BJ (cell line): ENCODE results near the gene SSPN. TPM values are rescaled to one million over a fixed set of nuclear protein-coding genes. Genes with fewer than 3 reads are reported as not detected.

Experiments used
- CTCF ChIA-PET: fragments of 350-600 bp; formaldehyde crosslinking; extraction: SDS; loops from one replicate; lab custom pipeline; 2021; ENCODE audit warnings: antibody characterized with exemption, inconsistent platforms; lab: Yijun Ruan, JAX
- POLR2A ChIA-PET: fragments of 300-600 bp; sonication (Branson Sonifier 250); formaldehyde crosslinking; extraction: SDS; loops from one replicate; lab custom pipeline; 2021; ENCODE audit warnings: antibody characterized with exemption; lab: Charles Lee
- DNase-seq: peaks from one replicate; pipeline ENCODE4 v3.0.0-alpha.2; 2011; ENCODE audit warnings: low read depth
- H3K27me3 ChIP-seq: 2 replicates; pipeline ENCODE4 v1.6.0; 2011; ENCODE audit warnings: low read length; ENCODE audit not compliant: control insufficient read depth, insufficient read depth
- H3K36me3 ChIP-seq: 2 replicates; pipeline ENCODE4 v1.5.1; 2011; ENCODE audit warnings: low read length; ENCODE audit not compliant: control insufficient read depth, insufficient read depth
- H3K4me3 ChIP-seq: 2 replicates; pipeline ENCODE4 v1.5.1; 2011; ENCODE audit warnings: low read depth, mild to moderate bottlenecking, control low read depth, low read length
- polyA plus RNA-seq: library from polyadenylated mRNA; depleted of rRNA; stranded (reverse); fragments of >200 nt; gene quantifications from 2 replicates; pipeline ENCODE4 v1.2.3, GENCODE V29; 2011
- TF ChIP-seq, protein P1 (sequence below): IDR thresholded peaks from 2 replicates; pipeline ENCODE4 v1.5.1; 2011; ENCODE audit warnings: low read depth, mild to moderate bottlenecking, control low read depth, inconsistent platforms, low read length, moderate library complexity; ENCODE audit not compliant: insufficient read depth

The SSPN gene
- polyA plus RNA-seq, 1 experiment, result 37.6 TPM

DNA sequence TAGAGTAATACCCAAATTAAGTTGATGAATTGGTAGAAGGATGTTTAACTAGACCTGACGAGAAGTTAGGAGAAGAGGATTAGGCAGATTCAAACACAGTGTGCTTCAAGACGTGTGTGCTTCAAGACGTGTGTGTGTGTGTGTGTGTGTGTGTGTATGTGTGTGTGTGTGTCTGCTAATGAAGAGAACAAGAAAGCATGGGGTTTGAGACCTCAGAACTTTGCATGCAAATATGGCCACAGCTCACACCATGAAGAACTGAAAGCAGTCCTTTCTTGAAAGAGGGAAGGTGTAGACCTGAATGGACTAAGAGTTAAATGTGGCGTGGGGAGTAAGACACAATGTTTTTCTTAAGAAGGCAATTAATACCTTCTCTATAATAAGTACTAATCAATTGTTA, 32.5 kb upstream of the SSPN start:
- CTCF ChIA-PET, result interaction anchor here (0.9 kb wide), 1 partner anchor 29 kb away, joined by 4 read pairs; no protein-coding TSS in a partner anchor
- Histone ChIP-seq H3K4me3 (no peak overlapping the region), H3K27me3 (no peaks in the 10 kb centered on the region), H3K36me3 (no peaks in the 10 kb centered on the region)
- TF ChIP-seq, protein P1, sequence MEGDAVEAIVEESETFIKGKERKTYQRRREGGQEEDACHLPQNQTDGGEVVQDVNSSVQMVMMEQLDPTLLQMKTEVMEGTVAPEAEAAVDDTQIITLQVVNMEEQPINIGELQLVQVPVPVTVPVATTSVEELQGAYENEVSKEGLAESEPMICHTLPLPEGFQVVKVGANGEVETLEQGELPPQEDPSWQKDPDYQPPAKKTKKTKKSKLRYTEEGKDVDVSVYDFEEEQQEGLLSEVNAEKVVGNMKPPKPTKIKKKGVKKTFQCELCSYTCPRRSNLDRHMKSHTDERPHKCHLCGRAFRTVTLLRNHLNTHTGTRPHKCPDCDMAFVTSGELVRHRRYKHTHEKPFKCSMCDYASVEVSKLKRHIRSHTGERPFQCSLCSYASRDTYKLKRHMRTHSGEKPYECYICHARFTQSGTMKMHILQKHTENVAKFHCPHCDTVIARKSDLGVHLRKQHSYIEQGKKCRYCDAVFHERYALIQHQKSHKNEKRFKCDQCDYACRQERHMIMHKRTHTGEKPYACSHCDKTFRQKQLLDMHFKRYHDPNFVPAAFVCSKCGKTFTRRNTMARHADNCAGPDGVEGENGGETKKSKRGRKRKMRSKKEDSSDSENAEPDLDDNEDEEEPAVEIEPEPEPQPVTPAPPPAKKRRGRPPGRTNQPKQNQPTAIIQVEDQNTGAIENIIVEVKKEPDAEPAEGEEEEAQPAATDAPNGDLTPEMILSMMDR, result no peak
- no peak for DNase-seq
- POLR2A ChIA-PET, result no interaction called here

DNA sequence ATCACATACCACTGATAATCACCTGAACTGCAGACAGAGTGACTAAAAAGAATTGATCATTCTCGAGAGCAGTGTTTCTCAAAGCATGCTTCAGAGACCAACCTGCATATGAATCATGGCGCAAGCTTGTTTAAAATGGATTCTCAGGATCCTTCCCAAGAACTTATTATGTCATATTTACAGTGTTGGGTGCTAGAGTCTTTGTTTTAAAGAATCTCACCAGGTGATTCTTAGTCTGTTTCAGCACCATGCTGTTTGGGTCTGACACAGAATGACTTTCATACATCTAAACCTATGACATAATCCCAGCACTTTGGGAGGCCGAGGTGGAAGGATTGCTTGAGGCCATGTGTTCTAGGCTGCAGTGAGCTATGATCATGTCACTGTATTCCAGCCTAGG, 31.3 kb upstream of the SSPN start:
- Histone ChIP-seq H3K27me3 (no peaks in the 10 kb centered on the region), H3K36me3 (no peaks in the 10 kb centered on the region), H3K4me3 (no peak overlapping the region)
- DNase-seq, result no peak
- ChIA-PET POLR2A (no interaction called here), CTCF (interaction anchor here (0.9 to 2.2 kb wide), 2 partner anchors 10 to 15 kb away, joined by 3 to 5 read pairs; no protein-coding TSS in a partner anchor)
- TF ChIP-seq, protein P1, result no peak

DNA sequence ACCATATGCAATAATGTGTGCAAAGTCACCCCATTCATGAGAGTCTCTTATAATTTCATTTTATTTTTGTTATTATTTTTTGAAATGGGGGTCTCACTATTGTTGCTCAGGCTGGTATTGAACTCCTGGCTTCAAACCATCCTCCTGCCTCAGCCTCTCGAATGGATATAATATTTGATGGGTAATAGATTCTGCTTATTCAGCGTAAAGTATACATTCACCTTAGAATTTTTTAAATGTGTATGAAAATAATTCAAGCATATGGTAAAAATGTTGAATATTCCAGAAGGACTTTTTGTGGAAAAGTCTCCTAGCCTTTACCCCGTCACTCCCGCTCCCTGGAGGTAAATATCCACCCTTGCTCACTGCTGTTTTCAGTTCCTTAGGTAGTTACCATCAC, 23.4 kb upstream of the SSPN start:
- H3K27me3 ChIP-seq, result no peaks in the 10 kb centered on the region
- H3K4me3 ChIP-seq, result no peak overlapping the region
- TF ChIP-seq, protein P1, result no peak
- POLR2A ChIA-PET, result no interaction called here
- CTCF ChIA-PET, result no interaction called here
- no peaks in the 10 kb centered on the region for H3K36me3 ChIP-seq
- no peak for DNase-seq

DNA sequence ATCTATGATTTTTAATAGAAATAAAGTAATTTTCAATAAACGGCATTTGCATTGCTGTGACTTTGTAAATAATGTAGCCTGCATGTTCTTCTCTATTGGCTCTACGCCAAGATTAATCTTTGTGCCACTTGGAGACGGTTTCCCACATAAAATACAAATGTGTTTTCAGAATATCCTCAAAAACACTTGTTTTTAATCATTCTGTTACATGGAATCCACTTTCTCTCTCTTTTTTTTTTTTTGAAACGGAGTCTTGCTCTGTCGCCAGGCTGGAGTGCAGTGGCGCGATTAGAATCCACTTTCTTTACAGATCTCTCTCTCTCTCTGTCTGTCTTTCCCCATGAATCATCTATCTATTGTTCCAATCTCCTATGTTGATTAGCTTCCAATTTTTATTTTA, 22.8 kb upstream of the SSPN start:
- ChIA-PET POLR2A (no interaction called here), CTCF (no interaction called here)
- H3K4me3 ChIP-seq, result no peak overlapping the region
- TF ChIP-seq, protein P1, result no peak
- no peaks in the 10 kb centered on the region for H3K27me3 ChIP-seq
- DNase-seq, result no peak
- H3K36me3 ChIP-seq, result no peaks in the 10 kb centered on the region

DNA sequence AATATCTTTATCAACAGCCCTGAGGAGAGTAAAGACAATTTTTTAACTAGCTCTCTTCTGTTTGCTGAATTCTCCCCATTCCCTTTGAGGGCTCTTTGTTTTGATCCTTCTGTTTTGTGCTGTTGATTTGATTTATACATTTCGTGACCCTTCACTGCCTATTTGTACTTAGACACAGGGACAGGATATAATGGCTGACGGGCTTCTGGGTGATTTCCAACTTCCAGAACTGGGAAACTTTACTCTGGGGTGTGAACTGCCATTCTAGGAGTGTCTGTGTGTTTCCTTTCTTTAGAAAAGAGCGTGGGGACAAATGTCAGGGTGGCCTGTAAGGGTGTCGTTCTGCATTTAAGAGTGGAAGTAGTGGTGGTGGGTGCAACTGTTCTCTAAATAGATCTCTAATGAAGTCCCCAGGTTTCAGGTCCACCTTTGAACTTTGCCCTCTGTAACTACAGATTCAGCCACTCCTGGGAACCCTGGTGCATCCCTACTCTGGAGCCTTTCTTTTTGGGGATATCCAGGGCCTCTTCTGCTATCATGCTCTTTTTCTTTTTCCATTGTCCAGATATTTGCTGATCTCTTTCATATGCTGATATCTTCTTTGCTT, 22.3 kb upstream of the SSPN start:
- no peaks in the 10 kb centered on the region for H3K36me3 ChIP-seq
- H3K27me3 ChIP-seq, result no peaks in the 10 kb centered on the region
- DNase-seq, result no peak
- ChIA-PET POLR2A (no interaction called here), CTCF (no interaction called here)
- TF ChIP-seq, protein P1, result no peak
- H3K4me3 ChIP-seq, result no peak overlapping the region
